Measurements from ENCODE around the gene CWC25.

DNA sequence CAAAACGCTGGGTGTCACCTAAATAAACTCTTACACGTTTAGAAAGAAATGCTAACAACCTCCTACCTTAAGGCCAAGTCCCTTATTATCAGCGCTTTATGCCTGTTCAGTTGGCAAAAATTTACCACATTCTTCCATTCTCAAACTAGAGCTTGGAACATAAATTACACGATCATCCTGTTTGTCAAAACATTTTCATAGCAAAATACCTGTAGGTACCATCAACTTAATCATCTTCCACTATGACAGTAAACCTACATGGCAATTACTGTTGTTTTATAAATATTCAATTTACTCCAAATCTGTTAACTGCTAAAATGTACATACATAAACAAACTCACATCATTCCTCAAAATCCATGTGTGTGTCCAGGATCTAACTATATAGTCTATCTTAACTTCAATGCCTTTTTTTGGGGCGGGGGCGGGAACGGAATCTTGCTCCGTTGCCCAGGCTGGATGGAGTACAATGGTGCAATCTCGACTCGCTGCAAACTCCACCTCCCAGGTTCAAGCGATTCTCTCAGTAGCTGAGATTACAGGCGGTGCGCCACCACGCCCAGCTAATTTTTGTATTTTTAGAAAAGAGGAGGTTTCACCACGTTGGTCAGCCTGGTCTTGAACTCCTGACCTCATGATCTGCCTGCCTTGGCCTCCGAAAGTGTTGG lies 24.0 kb upstream of the CWC25 start:
- TF ChIP-seq, protein P1, sequence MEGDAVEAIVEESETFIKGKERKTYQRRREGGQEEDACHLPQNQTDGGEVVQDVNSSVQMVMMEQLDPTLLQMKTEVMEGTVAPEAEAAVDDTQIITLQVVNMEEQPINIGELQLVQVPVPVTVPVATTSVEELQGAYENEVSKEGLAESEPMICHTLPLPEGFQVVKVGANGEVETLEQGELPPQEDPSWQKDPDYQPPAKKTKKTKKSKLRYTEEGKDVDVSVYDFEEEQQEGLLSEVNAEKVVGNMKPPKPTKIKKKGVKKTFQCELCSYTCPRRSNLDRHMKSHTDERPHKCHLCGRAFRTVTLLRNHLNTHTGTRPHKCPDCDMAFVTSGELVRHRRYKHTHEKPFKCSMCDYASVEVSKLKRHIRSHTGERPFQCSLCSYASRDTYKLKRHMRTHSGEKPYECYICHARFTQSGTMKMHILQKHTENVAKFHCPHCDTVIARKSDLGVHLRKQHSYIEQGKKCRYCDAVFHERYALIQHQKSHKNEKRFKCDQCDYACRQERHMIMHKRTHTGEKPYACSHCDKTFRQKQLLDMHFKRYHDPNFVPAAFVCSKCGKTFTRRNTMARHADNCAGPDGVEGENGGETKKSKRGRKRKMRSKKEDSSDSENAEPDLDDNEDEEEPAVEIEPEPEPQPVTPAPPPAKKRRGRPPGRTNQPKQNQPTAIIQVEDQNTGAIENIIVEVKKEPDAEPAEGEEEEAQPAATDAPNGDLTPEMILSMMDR (IDR thresholded peaks at IDR 0.05; ENCODE audit: borderline replicate concordance, extremely low read depth, low read length, poor library complexity, severe bottlenecking), result no peak
- no peak for TF ChIP-seq EZH2 (IDR thresholded peaks at IDR 0.05; ENCODE audit: borderline replicate concordance, low read depth, low read length, severe bottlenecking)
